DOHH2 (cell line): ENCODE measurements around the gene MYL5.

Experiments
- EZH2phosphoT487 ChIP-seq: fragments of 200-600 bp; sonication (generic); IDR thresholded peaks from 2 replicates; pipeline ENCODE4 v1.6.1; 2017; ENCODE audit warnings: borderline replicate concordance, mild to moderate bottlenecking, antibody characterized with exemption, low read length, moderate library complexity, mixed read lengths
- TF ChIP-seq, protein P1 (sequence below): fragments of 200-600 bp; sonication (generic); IDR thresholded peaks from one replicate; pipeline ENCODE4 v1.5.1; 2014; ENCODE audit warnings: antibody characterized with exemption, mild to moderate bottlenecking, low read depth, low read length; ENCODE audit not compliant: poor library complexity, severe bottlenecking

DNA sequence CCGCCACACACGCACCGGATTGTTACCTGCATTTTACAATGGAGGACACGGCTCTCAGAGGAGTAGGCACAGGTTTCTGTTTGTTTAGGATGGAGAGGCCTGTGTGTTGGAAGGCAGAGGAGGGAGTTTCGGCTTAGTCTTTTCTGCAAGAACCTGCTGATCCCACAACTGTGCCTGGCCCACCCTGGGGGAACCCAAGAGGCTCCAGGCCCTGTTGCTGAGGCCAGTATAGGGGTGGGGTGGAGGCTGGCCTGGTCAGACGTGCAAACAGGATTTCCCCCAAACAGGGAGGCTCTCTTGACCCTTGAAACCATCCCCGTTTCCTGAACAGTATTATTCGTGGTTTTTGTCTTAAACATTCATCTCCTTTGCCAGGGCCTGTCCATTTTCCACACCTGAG is 15.4 kb downstream of the MYL5 start:
- TF ChIP-seq, protein P1, sequence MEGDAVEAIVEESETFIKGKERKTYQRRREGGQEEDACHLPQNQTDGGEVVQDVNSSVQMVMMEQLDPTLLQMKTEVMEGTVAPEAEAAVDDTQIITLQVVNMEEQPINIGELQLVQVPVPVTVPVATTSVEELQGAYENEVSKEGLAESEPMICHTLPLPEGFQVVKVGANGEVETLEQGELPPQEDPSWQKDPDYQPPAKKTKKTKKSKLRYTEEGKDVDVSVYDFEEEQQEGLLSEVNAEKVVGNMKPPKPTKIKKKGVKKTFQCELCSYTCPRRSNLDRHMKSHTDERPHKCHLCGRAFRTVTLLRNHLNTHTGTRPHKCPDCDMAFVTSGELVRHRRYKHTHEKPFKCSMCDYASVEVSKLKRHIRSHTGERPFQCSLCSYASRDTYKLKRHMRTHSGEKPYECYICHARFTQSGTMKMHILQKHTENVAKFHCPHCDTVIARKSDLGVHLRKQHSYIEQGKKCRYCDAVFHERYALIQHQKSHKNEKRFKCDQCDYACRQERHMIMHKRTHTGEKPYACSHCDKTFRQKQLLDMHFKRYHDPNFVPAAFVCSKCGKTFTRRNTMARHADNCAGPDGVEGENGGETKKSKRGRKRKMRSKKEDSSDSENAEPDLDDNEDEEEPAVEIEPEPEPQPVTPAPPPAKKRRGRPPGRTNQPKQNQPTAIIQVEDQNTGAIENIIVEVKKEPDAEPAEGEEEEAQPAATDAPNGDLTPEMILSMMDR = no peak
- no peak for TF ChIP-seq EZH2phosphoT487
